ENCODE measurements around the gene LEFTY1. TPM values are rescaled to one million over a fixed set of nuclear protein-coding genes. Genes with fewer than 3 reads are reported as not detected.

LEFTY1 gene
- total and polyA plus RNA-seq, 2 donors (not counting 3 experiments of a cell fraction or from before 2014, with no cell fraction given) = not detected

- no TSS peak for BruUV-seq (replicated peaks)
- POLR2A ChIA-PET = no interaction called here
- Histone ChIP-seq H2AFZ (ENCODE audit: low read depth, low read length) (no peak overlapping the region), H3K36me3 (ENCODE audit: control insufficient read depth in 2 of 2, extremely low read depth in 1 of 2, insufficient read depth in 2 of 2, low read length in 2 of 2) (no peaks in the 10 kb centered on the region), H3K4me3 (replicated peaks in 1 of 3; ENCODE audit: insufficient read depth in 1 of 3, low read depth in 1 of 3, low read length in 3 of 3) (no peak overlapping the region), H3K9me1 (replicated peaks; ENCODE audit: control insufficient read depth, extremely low read depth, insufficient read depth, low read length) (no peaks in the 10 kb centered on the region), H3K4me2 (ENCODE audit: insufficient read depth, low read length) (no peak overlapping the region), H3K9me3 (replicated peaks; ENCODE audit: control insufficient read depth, insufficient read depth, low read length) (no peaks in the 10 kb centered on the region), H4K20me1 (replicated peaks; ENCODE audit: control insufficient read depth, extremely low read depth, insufficient read depth, low read length) (no peaks in the 10 kb centered on the region), H3K9ac (replicated peaks; ENCODE audit: extremely low read depth, insufficient read depth, low read length) (no peak overlapping the region), H3K79me2 (ENCODE audit: control insufficient read depth, insufficient read depth, low read length) (no peaks in the 10 kb centered on the region), H3K27me3 (ENCODE audit: control insufficient read depth in 2 of 2, insufficient read depth in 2 of 2, low read length in 2 of 2) (no peaks in the 10 kb centered on the region), H3K4me1 (ENCODE audit: control insufficient read depth, extremely low read depth, insufficient read depth, low read length) (peaks cover 7% of the 10 kb centered on the region), H3K27ac (ENCODE audit: insufficient read depth, low read depth, low read length) (no peak overlapping the region)
- CTCF ChIA-PET = interaction anchor here (1.3 to 4.1 kb wide), 3 partner anchors 14 to 121 kb away, joined by 3 to 12 read pairs (median 7); partner anchors contain the start of genes SRP9 and TMEM63A
- no peak for FAIRE-seq
- intact Hi-C loops (cut with micrococcal nuclease) = no loop called here
- dilution Hi-C loops (cut with MboI; ENCODE audit: extremely low pct_ligation_motif_present, low sequenced_read_pairs) = no loop called here
- DNase-seq (ENCODE audit: low read depth, low spot score) = no peak
- TF ChIP-seq CTCF (IDR thresholded peaks at IDR 0.05; ENCODE audit: extremely low read depth in 1 of 2, insufficient read depth in 1 of 2, low read depth in 1 of 2, low read length in 2 of 2) (no peak), POLR2A (IDR thresholded peaks at IDR 0.05; ENCODE audit: low read depth, low read length) (no peak), FOS (IDR thresholded peaks at IDR 0.05; ENCODE audit: borderline replicate concordance, insufficient read depth, low read length) (no peak), MYC (IDR thresholded peaks at IDR 0.05; ENCODE audit: low read depth, low read length) (no peak), GATA2 (IDR thresholded peaks at IDR 0.05; ENCODE audit: insufficient read depth, insufficient read length, low read depth, low read length) (no peak), EZH2 (IDR thresholded peaks at IDR 0.05; ENCODE audit: borderline replicate concordance, low read depth, low read length, severe bottlenecking) (no peak), JUN (IDR thresholded peaks at IDR 0.05; ENCODE audit: borderline replicate concordance, insufficient read depth, insufficient read length, low read depth) (no peak), MAX (IDR thresholded peaks at IDR 0.05; ENCODE audit: insufficient read depth, insufficient read length) (no peak), POLR2AphosphoS5 (IDR thresholded peaks at IDR 0.05; ENCODE audit: insufficient read depth, low read depth, low read length) (no peak)
Measured at GRCh38 chr1:225897595-225898514, 8.9 kb upstream of the LEFTY1 start.
